GM18519 (cell line): Measurements from ENCODE around the gene BATF2.

ENCODE experiments used
- ATAC-seq: cut with Tn5 transposase; IDR thresholded peaks from one replicate; pipeline ENCODE4 v1.9.1; 2021; ENCODE audit warnings: mild to moderate bottlenecking, moderate library complexity; ENCODE audit not compliant: unreplicated experiment, low FRiP score

The BATF2 gene

GRCh38 chr11:64970731-64971151 lies 26.0 kb downstream of the BATF2 start:
- no peak for ATAC-seq

GRCh38 chr11:64969209-64969608 lies 27.6 kb downstream of the BATF2 start:
- ATAC-seq = no peak

GRCh38 chr11:64967375-64967774 lies 29.4 kb downstream of the BATF2 start:
- no peak for ATAC-seq

GRCh38 chr11:64963072-64963631 lies 33.6 kb downstream of the BATF2 start:
- ATAC-seq = no peak

- ATAC-seq = no peak
Measured at GRCh38 chr11:64960719-64961118, 36.1 kb downstream of the BATF2 start.

GRCh38 chr11:64959498-64959897 lies 37.3 kb downstream of the BATF2 start:
- no peak for ATAC-seq

GRCh38 chr11:64954201-64954600 lies 42.6 kb downstream of the BATF2 start:
- no peak for ATAC-seq

GRCh38 chr11:64951529-64951928 lies 45.2 kb downstream of the BATF2 start:
- no peak for ATAC-seq

GRCh38 chr11:64947208-64947814 lies 49.5 kb downstream of the BATF2 start:
- no peak for ATAC-seq
